ENCODE data around the gene ASCL3. TPM values are rescaled to one million over a fixed set of nuclear protein-coding genes. Genes with fewer than 3 reads are reported as not detected.

ASCL3 gene
- total and polyA plus RNA-seq, 2 experiments from 2014 or later: not detected

DNA sequence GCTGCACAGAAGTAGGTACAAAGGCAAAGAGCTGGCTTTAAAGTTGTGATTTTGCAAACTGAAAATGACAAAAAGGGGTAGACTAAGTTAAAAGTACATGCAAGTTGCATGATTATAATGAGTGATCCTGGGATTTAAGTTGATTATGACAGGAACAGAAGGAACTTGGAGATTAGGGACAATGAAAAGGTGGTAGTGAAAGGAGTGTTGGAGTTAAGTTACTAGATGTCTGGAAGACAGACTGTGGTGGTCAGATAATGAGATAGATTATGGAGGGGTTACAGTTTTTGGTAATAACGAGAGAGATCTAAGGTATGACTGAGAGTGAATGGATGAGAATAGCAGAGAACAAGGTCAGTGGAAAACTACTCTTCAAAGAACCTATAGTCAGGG, 29.1 kb upstream of the ASCL3 start:
- Histone ChIP-seq H3K4me3 (no peak overlapping the region), H3K9me2 (ENCODE audit: insufficient read depth) (no peaks in the 10 kb centered on the region), H3F3A (ENCODE audit: insufficient read depth) (no peaks in the 10 kb centered on the region), H3K27me3 (replicated peaks; ENCODE audit: insufficient read depth) (no peaks in the 10 kb centered on the region), H3K4me2 (ENCODE audit: unreplicated experiment) (no peak overlapping the region), H3K27ac (no peak overlapping the region), H3K9ac (no peak overlapping the region), H3K4me1 (ENCODE audit: insufficient read depth) (no peaks in the 10 kb centered on the region), H3K79me2 (ENCODE audit: insufficient read depth) (no peaks in the 10 kb centered on the region), H3K9me3 (ENCODE audit: low read depth) (no peaks in the 10 kb centered on the region), H4K20me1 (ENCODE audit: insufficient read depth) (no peaks in the 10 kb centered on the region), H2AFZ (no peak overlapping the region), H3K36me3 (ENCODE audit: low read depth) (no peaks in the 10 kb centered on the region)
- no peak for DNase-seq
- in situ Hi-C loops (cut with MboI): loop anchor here (25.0 kb wide), 1 partner anchor 735 kb away; no protein-coding TSS in a partner anchor
- TF ChIP-seq EZH2 (IDR thresholded peaks at IDR 0.05; ENCODE audit: insufficient read depth, poor library complexity, severe bottlenecking): no peak
- TF ChIP-seq EZH2phosphoT487 (IDR thresholded peaks at IDR 0.05; ENCODE audit: insufficient read depth, low read depth): no peak
- 87 to 89% methylated on average over 1 of the region's 1 CpG for WGBS, 2 experiments (ENCODE audit: low coverage in 1 of 2, low lambda C conversion rate in 2 of 2, missing lambda C conversion rate in 2 of 2)

DNA sequence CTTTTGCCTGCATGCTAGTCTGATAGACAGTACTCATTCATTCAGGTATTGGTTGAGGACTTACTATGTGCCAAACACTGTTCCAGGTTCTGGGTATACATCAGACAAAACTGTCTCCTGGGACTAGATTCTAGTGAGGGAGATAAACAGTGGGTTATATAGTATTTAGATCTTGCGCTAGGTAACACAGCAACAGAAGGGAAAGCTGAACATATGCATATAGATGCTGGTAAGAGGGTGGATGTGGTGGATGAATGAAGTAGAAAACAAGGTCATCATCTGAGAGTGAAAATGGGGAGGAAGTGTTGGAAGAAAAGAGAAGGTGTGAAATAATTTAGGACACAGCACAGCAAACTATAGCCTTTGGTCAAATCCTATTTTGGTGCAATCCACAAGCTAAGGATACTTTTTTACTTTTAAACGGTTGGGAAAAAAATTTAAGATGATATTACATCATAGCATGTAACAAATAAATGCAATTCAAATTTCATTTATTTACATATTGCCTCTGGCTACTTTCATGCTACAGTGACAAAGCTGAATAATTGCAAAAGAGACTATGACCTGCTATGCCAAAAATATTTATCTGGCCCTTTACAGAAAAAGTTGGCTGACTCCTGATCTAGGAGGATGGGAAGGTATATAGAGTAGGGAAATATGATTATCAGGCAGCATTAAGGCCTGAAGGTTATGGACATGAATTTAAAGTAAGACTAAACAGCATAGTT, 28.5 kb upstream of the ASCL3 start:
- no peaks in the 10 kb centered on the region for H3K79me2 ChIP-seq (ENCODE audit: insufficient read depth)
- H4K20me1 ChIP-seq (ENCODE audit: insufficient read depth): no peaks in the 10 kb centered on the region
- in situ Hi-C loops (cut with MboI): loop anchor here (25.0 kb wide), 1 partner anchor 734 kb away; no protein-coding TSS in a partner anchor
- no peaks in the 10 kb centered on the region for H3K4me1 ChIP-seq (ENCODE audit: insufficient read depth)
- H3K4me2 ChIP-seq (ENCODE audit: unreplicated experiment): no peak overlapping the region
- H3F3A ChIP-seq (ENCODE audit: insufficient read depth): no peaks in the 10 kb centered on the region
- H3K9me3 ChIP-seq (ENCODE audit: low read depth): no peaks in the 10 kb centered on the region
- no peak overlapping the region for H3K4me3 ChIP-seq
- no peak overlapping the region for H2AFZ ChIP-seq
- H3K36me3 ChIP-seq (ENCODE audit: low read depth): no peaks in the 10 kb centered on the region
- no peak for DNase-seq
- no peaks in the 10 kb centered on the region for H3K9me2 ChIP-seq (ENCODE audit: insufficient read depth)
- no peak overlapping the region for H3K27ac ChIP-seq
- 71 to 75% methylated on average over 2 of the region's 2 CpGs for WGBS, 2 experiments (ENCODE audit: low coverage in 1 of 2, low lambda C conversion rate in 2 of 2, missing lambda C conversion rate in 2 of 2)
- no peak overlapping the region for H3K9ac ChIP-seq
- TF ChIP-seq EZH2phosphoT487 (IDR thresholded peaks at IDR 0.05; ENCODE audit: insufficient read depth, low read depth) (no peak), EZH2 (IDR thresholded peaks at IDR 0.05; ENCODE audit: insufficient read depth, poor library complexity, severe bottlenecking) (no peak)
- H3K27me3 ChIP-seq (replicated peaks; ENCODE audit: insufficient read depth): no peaks in the 10 kb centered on the region

DNA sequence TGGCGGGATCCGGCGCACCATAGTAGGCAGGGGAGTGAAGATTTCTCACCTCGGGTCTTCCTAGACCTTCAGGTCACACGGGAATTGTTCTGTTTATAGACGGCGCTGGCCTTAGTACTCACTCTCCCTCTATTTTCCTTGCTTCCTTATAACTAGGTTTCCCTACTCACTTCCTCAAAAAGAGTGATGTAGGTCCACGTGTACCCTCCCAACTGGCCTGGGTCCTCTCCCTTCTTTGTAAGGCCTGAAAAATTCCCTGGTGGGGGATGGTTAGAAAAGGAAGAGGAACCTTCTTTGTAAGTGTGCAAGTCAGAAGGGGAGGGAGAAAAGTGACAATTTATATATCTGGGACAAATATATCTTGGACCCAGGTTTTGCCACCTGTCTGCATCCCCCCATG, 24.4 kb upstream of the ASCL3 start:
- DNase-seq: no peak
- Histone ChIP-seq H2AFZ (no peak overlapping the region), H3K4me3 (no peak overlapping the region), H3K36me3 (ENCODE audit: low read depth) (no peaks in the 10 kb centered on the region), H3K27me3 (replicated peaks; ENCODE audit: insufficient read depth) (no peaks in the 10 kb centered on the region), H3K4me1 (ENCODE audit: insufficient read depth) (peaks cover 12% of the 10 kb centered on the region), H3F3A (ENCODE audit: insufficient read depth) (peaks cover 11% of the 10 kb centered on the region), H3K4me2 (ENCODE audit: unreplicated experiment) (no peak overlapping the region), H3K9ac (no peak overlapping the region), H3K9me2 (ENCODE audit: insufficient read depth) (no peaks in the 10 kb centered on the region), H4K20me1 (ENCODE audit: insufficient read depth) (no peaks in the 10 kb centered on the region), H3K79me2 (ENCODE audit: insufficient read depth) (peaks cover 20% of the 10 kb centered on the region), H3K27ac (no peak overlapping the region), H3K9me3 (ENCODE audit: low read depth) (no peaks in the 10 kb centered on the region)
- in situ Hi-C loops (cut with MboI): loop anchor here (25.0 kb wide), 1 partner anchor 730 kb away; no protein-coding TSS in a partner anchor
- TF ChIP-seq EZH2 (IDR thresholded peaks at IDR 0.05; ENCODE audit: insufficient read depth, poor library complexity, severe bottlenecking) (no peak), EZH2phosphoT487 (IDR thresholded peaks at IDR 0.05; ENCODE audit: insufficient read depth, low read depth) (no peak)
- 91 to 98% methylated on average over 8 of the region's 8 CpGs for WGBS, 2 experiments (ENCODE audit: low coverage in 1 of 2, low lambda C conversion rate in 2 of 2, missing lambda C conversion rate in 2 of 2)

DNA sequence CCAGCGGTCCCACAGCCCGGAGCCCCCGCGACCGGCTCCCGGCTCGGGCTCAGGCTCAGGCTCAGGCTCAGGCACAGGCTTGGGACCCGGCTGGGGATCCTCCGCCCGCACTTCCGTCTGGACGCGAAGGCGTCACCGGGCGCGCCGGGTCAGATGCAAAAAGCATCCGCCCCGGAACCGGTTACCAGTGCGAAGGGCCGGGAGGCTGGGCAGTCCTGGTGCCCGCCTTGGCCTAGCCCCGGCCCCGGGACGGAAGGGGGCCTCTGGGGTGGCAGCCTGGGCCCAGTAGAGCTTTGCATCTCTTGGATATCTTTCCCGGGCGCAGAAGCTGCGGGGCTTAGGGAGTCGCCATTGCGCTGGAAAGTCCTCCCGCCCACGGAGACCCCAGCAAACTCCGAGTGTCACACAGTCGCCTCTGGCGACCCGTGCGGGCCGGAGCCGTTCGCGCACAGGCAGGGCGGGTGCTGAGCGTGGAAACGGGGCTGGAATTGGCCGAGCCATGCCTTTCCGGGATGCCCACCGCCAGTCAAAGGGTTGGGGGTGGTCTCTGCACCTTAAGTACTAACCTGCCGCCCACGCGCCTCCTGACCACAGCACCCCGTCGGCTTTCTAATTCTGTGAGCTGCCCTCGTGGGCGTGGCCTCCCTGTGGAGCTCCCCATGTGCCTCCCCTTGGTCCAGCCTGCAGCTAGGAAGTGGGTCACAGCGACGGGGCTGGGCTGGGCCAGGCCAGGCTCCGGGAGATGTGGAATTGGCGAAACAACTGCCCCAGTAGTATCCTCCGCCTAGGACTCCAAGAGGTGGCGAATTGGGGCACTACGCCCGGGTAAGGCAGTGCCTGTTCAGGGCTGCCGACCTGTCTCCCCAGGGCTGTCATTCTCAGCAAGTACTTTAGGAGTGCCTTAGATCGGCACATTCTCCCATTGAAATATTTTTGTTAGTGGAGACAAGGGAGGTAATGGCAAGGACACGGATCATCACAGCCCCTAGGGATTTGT, 21.8 kb upstream of the ASCL3 start, which contains the start of gene TMEM9B:
Gene TMEM9B (minus strand): TSS at position 119 of the 997 bp plus-strand sequence. CDS start 129 bp downstream, outside the sequence.
- peak within 1 kb of the TSS; percentile 91 for H2AFZ ChIP-seq
- peaks cover 44% of the 10 kb centered on the region for H3K79me2 ChIP-seq (ENCODE audit: insufficient read depth)
- H3K9ac ChIP-seq: peak within 1 kb of the TSS; percentile 90
- peaks cover 18% of the 10 kb centered on the region for H3F3A ChIP-seq (ENCODE audit: insufficient read depth)
- no peaks in the 10 kb centered on the region for H3K36me3 ChIP-seq (ENCODE audit: low read depth)
- H3K9me3 ChIP-seq (ENCODE audit: low read depth): no peaks in the 10 kb centered on the region
- no peaks in the 10 kb centered on the region for H3K27me3 ChIP-seq (replicated peaks; ENCODE audit: insufficient read depth)
- H3K27ac ChIP-seq: peak within 1 kb of the TSS; percentile 83
- peak within 1 kb of the TSS; percentile 81 for H3K4me3 ChIP-seq
- no peaks in the 10 kb centered on the region for H3K9me2 ChIP-seq (ENCODE audit: insufficient read depth)
- peaks cover 12% of the 10 kb centered on the region for H3K4me1 ChIP-seq (ENCODE audit: insufficient read depth)
- H3K4me2 ChIP-seq (ENCODE audit: unreplicated experiment): peak within 1 kb of the TSS; percentile 91
- WGBS, 2 experiments (ENCODE audit: low coverage in 1 of 2, low lambda C conversion rate in 2 of 2, missing lambda C conversion rate in 2 of 2): 0 to 2% methylated on average over 49 to 62 of the region's 67 CpGs
- DNase-seq: peak; percentile 98
- H4K20me1 ChIP-seq (ENCODE audit: insufficient read depth): no peaks in the 10 kb centered on the region
- TF ChIP-seq EZH2 (IDR thresholded peaks at IDR 0.05; ENCODE audit: insufficient read depth, poor library complexity, severe bottlenecking) (no peak), EZH2phosphoT487 (IDR thresholded peaks at IDR 0.05; ENCODE audit: insufficient read depth, low read depth) (no peak)
- in situ Hi-C loops (cut with MboI): loop anchor here (25.0 kb wide), 1 partner anchor 727 kb away; no protein-coding TSS in a partner anchor

Measured in GM23248 (cell line).